Sigmoid colon (tissue), 3 donors: Measurements from ENCODE around the gene CNNM2.

ENCODE experiments used
- CTCF ChIP-seq, 4 experiments: fragments of 450-650 bp in 3 of 4; fragments of 200-600 bp in 1 of 4; IDR thresholded peaks; one replicate each; pipeline ENCODE4 v1.5.1; 2016 to 2019; ENCODE audit warnings: antibody characterized with exemption in 4 of 4, mild to moderate bottlenecking in 3 of 4, moderate library complexity in 2 of 4
- POLR2A ChIP-seq, 2 donors: fragments of 450-650 bp; IDR thresholded peaks; one replicate each; pipeline ENCODE4 v1.6.1; 2016; ENCODE audit warnings: antibody characterized with exemption in 2 of 2, mild to moderate bottlenecking in 2 of 2, moderate library complexity in 2 of 2

GRCh38 chr10:103062854-103063590 lies 144.9 kb downstream of the CNNM2 start:
- TF ChIP-seq POLR2A (IDR thresholded peaks at IDR 0.05) (no peak), CTCF (IDR thresholded peaks at IDR 0.05) (no peak)
